Activated T-cell treated with anti-CD3 and anti-CD28 coated beads, Interleukin-2, amount 50 U/mL, for 72 hours (primary cell): ENCODE results near the gene PCNT. TPM values are rescaled to one million over a fixed set of nuclear protein-coding genes. Genes with fewer than 3 reads are reported as not detected.
A peak's percentile ranks its signal among the peaks of the same experiment; 100 is the strongest.

Experiments used
- ATAC-seq, 2 donors: fragments of 150-1000 bp; cut with Tn5 transposase; replicated peaks in 1 of 2; 2 replicates each; pipeline ENCODE4 v1.10.0; 2021; ENCODE audit warnings: moderate library complexity in 2 of 2, mild to moderate bottlenecking in 1 of 2
- DNase-seq, 2 donors: peaks; one replicate each; pipeline ENCODE4 v3.0.0; 2021 to 2022; ENCODE audit warnings: mixed read lengths in 1 of 2
- H3K27ac Mint-ChIP-seq: one replicate; pipeline ENCODE4 v1.8.0; 2022; ENCODE audit warnings: mild to moderate bottlenecking, moderate library complexity, mixed read lengths
- H3K27me3 Mint-ChIP-seq: one replicate; pipeline ENCODE4 v1.8.0; 2022; ENCODE audit warnings: low read depth, mixed read lengths
- H3K36me3 Mint-ChIP-seq, 2 donors: one replicate each; pipeline ENCODE4 v1.8.0; 2022; ENCODE audit warnings: mixed read lengths in 2 of 2, mild to moderate bottlenecking in 1 of 2; ENCODE audit not compliant: insufficient read depth in 2 of 2
- H3K4me1 Mint-ChIP-seq: one replicate; pipeline ENCODE4 v1.8.0; 2022; ENCODE audit warnings: low read depth, mixed read lengths
- H3K4me3 Mint-ChIP-seq, 2 donors: one replicate each; pipeline ENCODE4 v1.8.0; 2022; ENCODE audit warnings: mild to moderate bottlenecking in 2 of 2, mixed read lengths in 2 of 2, moderate library complexity in 2 of 2
- H3K9me3 Mint-ChIP-seq, 2 donors: one replicate each; pipeline ENCODE4 v1.8.0; 2022; ENCODE audit warnings: mixed read lengths in 2 of 2
- total RNA-seq, 2 donors: library from RNA; stranded (reverse); gene quantifications; one replicate each; pipeline ENCODE4 v1.2.3, GENCODE V29; 2022

PCNT gene
- total RNA-seq, 2 donors from 2014 or later: 69.6 to 83.5 TPM

- no peaks in the 10 kb centered on the region for H3K27me3 Mint-ChIP-seq
- ATAC-seq: no peak
- H3K36me3 Mint-ChIP-seq: peaks cover 10 to 13% of the 10 kb centered on the region in 2 donors
- H3K9me3 Mint-ChIP-seq: no peaks in the 10 kb centered on the region
- H3K27ac Mint-ChIP-seq: no peak overlapping the region
- H3K4me3 Mint-ChIP-seq: no peak overlapping the region
- H3K4me1 Mint-ChIP-seq: peaks cover 13% of the 10 kb centered on the region
- no peak for DNase-seq
Measured at GRCh38 chr21:46375560-46376230, 51.7 kb downstream of the PCNT start.

DNA sequence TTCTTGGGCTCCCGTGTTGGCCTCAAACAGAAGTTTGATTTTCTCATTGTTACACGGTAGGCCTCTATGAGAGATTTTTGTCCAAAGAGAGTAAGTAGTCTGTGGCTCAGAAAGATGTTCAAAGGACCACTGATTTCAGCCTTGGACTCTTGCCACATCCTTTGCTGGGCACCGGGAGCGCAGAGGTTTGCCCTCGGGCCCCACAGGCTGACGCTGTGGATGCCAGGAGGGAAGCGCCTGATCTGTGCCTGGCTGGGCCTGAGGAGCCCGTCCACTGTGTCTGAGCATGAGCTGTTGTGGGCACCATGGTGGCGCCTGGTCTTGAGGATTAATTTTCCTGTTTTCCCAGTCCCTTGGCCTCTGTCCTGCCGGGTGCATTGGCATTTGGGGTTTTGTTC lies 52.3 kb downstream of the PCNT start:
- DNase-seq: no peak
- Mint-ChIP-seq H3K36me3 (peaks cover 10 to 13% of the 10 kb centered on the region in 2 donors), H3K4me3 (no peak overlapping the region), H3K27me3 (no peaks in the 10 kb centered on the region), H3K9me3 (no peaks in the 10 kb centered on the region), H3K27ac (no peak overlapping the region), H3K4me1 (peaks cover 12% of the 10 kb centered on the region)
- ATAC-seq: no peak

- Mint-ChIP-seq H3K4me3 (no peak overlapping the region), H3K36me3 (peaks cover 10 to 20% of the 10 kb centered on the region in 2 donors), H3K9me3 (peaks cover 4 to 5% of the 10 kb centered on the region in 2 donors), H3K27ac (no peak overlapping the region), H3K4me1 (peaks cover 4% of the 10 kb centered on the region), H3K27me3 (no peaks in the 10 kb centered on the region)
- ATAC-seq: no peak
- DNase-seq: no peak
Measured at GRCh38 chr21:46376856-46377453, 53.0 kb downstream of the PCNT start.

- ATAC-seq: no peak
- Mint-ChIP-seq H3K9me3 (peaks cover 11 to 12% of the 10 kb centered on the region in 2 donors), H3K36me3 (peaks cover 17 to 29% of the 10 kb centered on the region in 2 donors), H3K4me1 (peaks cover 4% of the 10 kb centered on the region), H3K27ac (peak overlapping the region; percentile 59), H3K4me3 (no peak overlapping the region), H3K27me3 (no peaks in the 10 kb centered on the region)
- DNase-seq: no peak
Measured at GRCh38 chr21:46377789-46378188, 53.8 kb downstream of the PCNT start.

GRCh38 chr21:46379105-46379504 lies 55.1 kb downstream of the PCNT start:
- Mint-ChIP-seq H3K4me1 (peaks cover 4% of the 10 kb centered on the region), H3K4me3 (no peak overlapping the region), H3K9me3 (peaks cover 16 to 25% of the 10 kb centered on the region in 2 donors), H3K27me3 (no peaks in the 10 kb centered on the region), H3K27ac (no peak overlapping the region), H3K36me3 (peaks cover 30 to 41% of the 10 kb centered on the region in 2 donors)
- ATAC-seq: no peak
- DNase-seq: no peak

DNA sequence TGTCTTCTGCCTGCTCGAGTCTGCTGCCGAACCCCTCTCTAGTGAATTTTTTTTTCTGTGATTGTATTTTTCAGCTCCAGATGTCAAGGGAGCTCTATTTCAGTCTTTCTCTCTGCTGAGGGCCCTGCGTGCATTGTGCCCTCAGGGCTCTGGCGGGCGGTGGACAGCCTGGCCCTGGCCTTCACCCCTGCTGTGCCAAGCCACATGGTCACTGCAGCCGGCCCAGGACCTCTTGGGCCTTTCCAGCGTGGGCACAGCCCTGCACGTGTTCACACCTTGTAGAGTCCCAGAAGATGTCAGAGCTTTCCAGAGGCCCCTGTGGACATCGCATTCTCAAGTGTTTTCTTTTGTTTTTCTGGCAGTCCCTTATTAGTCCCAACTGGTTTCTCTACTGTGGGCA lies 55.7 kb downstream of the PCNT start:
- DNase-seq (no peak), ATAC-seq (no peak)
- Mint-ChIP-seq H3K36me3 (peaks cover 36 to 47% of the 10 kb centered on the region in 2 donors), H3K4me3 (no peak overlapping the region), H3K27ac (peak overlapping the region; percentile 2), H3K4me1 (peaks cover 4% of the 10 kb centered on the region), H3K9me3 (peaks cover 19 to 31% of the 10 kb centered on the region in 2 donors), H3K27me3 (no peaks in the 10 kb centered on the region)

- DNase-seq (no peak), ATAC-seq (no peak)
- no peak overlapping the region for H3K4me3 Mint-ChIP-seq
- peaks cover 37 to 51% of the 10 kb centered on the region in 2 donors for H3K36me3 Mint-ChIP-seq
- H3K4me1 Mint-ChIP-seq: peaks cover 4% of the 10 kb centered on the region
- no peaks in the 10 kb centered on the region for H3K27me3 Mint-ChIP-seq
- peaks cover 19 to 31% of the 10 kb centered on the region in 2 donors for H3K9me3 Mint-ChIP-seq
- H3K27ac Mint-ChIP-seq: no peak overlapping the region
Measured at GRCh38 chr21:46381541-46381940, 57.6 kb downstream of the PCNT start.

GRCh38 chr21:46384556-46384955 lies 60.6 kb downstream of the PCNT start:
- H3K27ac Mint-ChIP-seq: no peak overlapping the region
- no peak overlapping the region for H3K4me3 Mint-ChIP-seq
- DNase-seq (no peak), ATAC-seq (no peak)
- H3K9me3 Mint-ChIP-seq: peaks cover 19 to 31% of the 10 kb centered on the region in 2 donors
- peaks cover 32 to 46% of the 10 kb centered on the region in 2 donors for H3K36me3 Mint-ChIP-seq
- H3K27me3 Mint-ChIP-seq: no peaks in the 10 kb centered on the region
- peaks cover 3% of the 10 kb centered on the region for H3K4me1 Mint-ChIP-seq

- Mint-ChIP-seq H3K4me3 (no peak overlapping the region), H3K27ac (no peak overlapping the region), H3K9me3 (peaks cover 19 to 31% of the 10 kb centered on the region in 2 donors), H3K36me3 (peaks cover 32 to 45% of the 10 kb centered on the region in 2 donors), H3K27me3 (no peaks in the 10 kb centered on the region), H3K4me1 (no peaks in the 10 kb centered on the region)
- no peak for ATAC-seq
- DNase-seq: no peak
Measured at GRCh38 chr21:46385846-46386733, 62.1 kb downstream of the PCNT start.

DNA sequence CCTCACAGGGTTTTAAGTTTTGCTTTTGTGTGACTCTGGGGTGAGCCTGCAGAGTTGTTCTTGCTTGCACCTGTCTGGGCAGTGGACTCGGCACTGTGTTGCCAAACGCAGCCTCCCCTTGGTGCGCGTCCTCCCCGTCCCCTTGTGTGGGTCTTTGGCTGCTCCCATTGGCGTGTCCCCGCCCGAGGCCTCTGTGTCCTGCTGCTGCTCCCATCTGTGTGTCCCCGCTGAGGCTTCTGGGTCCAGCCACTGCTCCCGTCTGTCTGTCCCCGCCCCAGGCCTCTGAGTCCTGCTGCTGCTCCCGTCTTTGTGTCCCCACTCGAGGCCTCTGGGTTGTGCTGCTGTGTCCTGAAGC lies 62.8 kb downstream of the PCNT start:
- H3K27me3 Mint-ChIP-seq: no peaks in the 10 kb centered on the region
- H3K36me3 Mint-ChIP-seq: peaks cover 30 to 40% of the 10 kb centered on the region in 2 donors
- H3K9me3 Mint-ChIP-seq: peaks cover 17 to 30% of the 10 kb centered on the region in 2 donors
- no peaks in the 10 kb centered on the region for H3K4me1 Mint-ChIP-seq
- DNase-seq (no peak), ATAC-seq (no peak)
- no peak overlapping the region for H3K4me3 Mint-ChIP-seq
- H3K27ac Mint-ChIP-seq: no peak overlapping the region

DNA sequence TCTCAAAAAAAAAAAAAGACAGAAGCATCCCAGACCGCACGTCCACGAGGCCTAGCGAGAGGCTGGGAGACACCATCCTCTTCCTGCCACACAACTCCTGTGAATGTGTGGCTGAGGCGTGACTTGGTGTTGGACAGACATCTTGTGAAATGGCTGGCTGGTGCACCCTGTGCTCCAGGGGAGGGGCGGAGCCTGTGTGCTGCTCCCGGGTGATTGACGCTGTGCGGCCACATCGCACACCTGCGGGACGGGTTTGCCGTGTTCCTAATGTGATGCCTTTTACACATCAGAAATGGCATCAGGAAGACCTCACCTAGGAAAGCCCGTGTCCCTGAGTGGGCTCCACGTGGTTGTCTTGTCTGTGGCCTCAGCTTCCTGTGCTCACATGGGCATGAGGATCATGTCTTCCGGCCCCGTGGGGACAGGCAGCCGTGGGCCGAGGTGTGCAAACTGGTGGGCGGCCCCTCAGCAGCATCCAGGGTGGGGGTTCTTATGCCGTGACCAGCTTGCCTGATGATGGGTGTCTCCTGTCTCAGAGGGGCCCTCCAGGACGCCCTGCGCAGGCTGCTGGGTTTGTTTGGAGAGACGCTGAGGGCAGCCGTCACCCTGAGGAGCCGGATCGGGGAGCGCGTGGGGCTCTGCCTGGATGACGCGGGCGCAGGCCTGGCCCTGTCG lies 64.4 kb downstream of the PCNT start:
- Mint-ChIP-seq H3K27me3 (no peaks in the 10 kb centered on the region), H3K27ac (no peak overlapping the region), H3K9me3 (peaks cover 6 to 14% of the 10 kb centered on the region in 2 donors), H3K4me3 (no peak overlapping the region), H3K4me1 (no peaks in the 10 kb centered on the region), H3K36me3 (peaks cover 15 to 31% of the 10 kb centered on the region in 2 donors)
- no peak for DNase-seq
- no peak for ATAC-seq

- no peak for ATAC-seq
- peaks cover 3 to 8% of the 10 kb centered on the region in 2 donors for H3K9me3 Mint-ChIP-seq
- no peaks in the 10 kb centered on the region for H3K4me1 Mint-ChIP-seq
- DNase-seq: no peak
- H3K27ac Mint-ChIP-seq: no peak overlapping the region
- peaks cover 9 to 26% of the 10 kb centered on the region in 2 donors for H3K36me3 Mint-ChIP-seq
- H3K4me3 Mint-ChIP-seq: no peak overlapping the region
- no peaks in the 10 kb centered on the region for H3K27me3 Mint-ChIP-seq
Measured at GRCh38 chr21:46388896-46389295, 64.9 kb downstream of the PCNT start.
